A673 (cell line): ENCODE results near the gene ROR1. TPM values are rescaled to one million over a fixed set of nuclear protein-coding genes. Genes with fewer than 3 reads are reported as not detected.

Source experiments
- BruUV-seq: library from RNA; stranded (reverse); fragments of 400-500 nt; replicated peaks from 2 replicates; lab custom pipeline; 2021; lab: Mats Ljungman, UMichigan
- CTCF ChIA-PET: fragments of 300-600 bp; sonication (Branson Sonifier 250); formaldehyde crosslinking; loops from one replicate; lab custom pipeline; 2022; ENCODE audit warnings: antibody characterized with exemption; lab: Charles Lee
- POLR2A ChIA-PET: fragments of 300-600 bp; sonication (Branson Sonifier 250); formaldehyde crosslinking; loops from one replicate; lab custom pipeline; 2022; ENCODE audit warnings: antibody characterized with exemption; ENCODE audit not compliant: low non-redundant PET; lab: Charles Lee
- DNase-seq: peaks from one replicate; pipeline ENCODE4 v3.0.0-alpha.2; 2015; ENCODE audit warnings: low spot score
- H3K27ac ChIP-seq: fragments of 200-600 bp; sonication (generic); 2 replicates; pipeline ENCODE4 v1.5.1; 2016; ENCODE audit warnings: mixed run types, low read depth, mild to moderate bottlenecking, mixed read lengths, antibody characterized with exemption, low read length; ENCODE audit not compliant: poor library complexity, severe bottlenecking
- H3K27me3 ChIP-seq: fragments of 200-600 bp; sonication (generic); replicated peaks from 2 replicates; pipeline ENCODE4 v1.6.1; 2017; ENCODE audit warnings: mixed run types, low read depth, mild to moderate bottlenecking, mixed read lengths, antibody characterized with exemption, low read length; ENCODE audit not compliant: insufficient read depth, poor library complexity
- H3K36me3 ChIP-seq: fragments of 200-600 bp; sonication (generic); 2 replicates; pipeline ENCODE4 v1.6.1; 2016; ENCODE audit warnings: mixed run types, mild to moderate bottlenecking, mixed read lengths, antibody characterized with exemption, low read length; ENCODE audit not compliant: insufficient read depth, poor library complexity, severe bottlenecking
- H3K4me1 ChIP-seq: fragments of 200-600 bp; sonication (generic); 2 replicates; pipeline ENCODE4 v1.6.1; 2017; ENCODE audit warnings: mixed run types, mild to moderate bottlenecking, mixed read lengths, antibody characterized with exemption, low read length; ENCODE audit not compliant: insufficient read depth, poor library complexity, severe bottlenecking
- H3K4me3 ChIP-seq: fragments of 200-600 bp; sonication (generic); 2 replicates; pipeline ENCODE4 v1.5.1; 2016; ENCODE audit warnings: low read depth, mixed run types, mild to moderate bottlenecking, mixed read lengths, low read length; ENCODE audit not compliant: poor library complexity, severe bottlenecking
- H3K9me3 ChIP-seq: fragments of 200-600 bp; sonication (generic); 2 replicates; pipeline ENCODE4 v1.6.1; 2016; ENCODE audit warnings: mixed run types, low read depth, mild to moderate bottlenecking, mixed read lengths, antibody characterized with exemption, low read length; ENCODE audit not compliant: poor library complexity, severe bottlenecking
- CTCF ChIP-seq: fragments of 300-800, 200-600 bp; sonication (generic); conservative IDR thresholded peaks from 2 replicates; pipeline ENCODE4 v1.5.1; 2017; ENCODE audit warnings: low read depth, mild to moderate bottlenecking, antibody characterized with exemption, low read length, moderate library complexity, mixed read lengths
- EZH2 ChIP-seq: fragments of 200-600 bp; sonication (generic); IDR thresholded peaks from 2 replicates; pipeline ENCODE4 v1.6.1; 2017; ENCODE audit warnings: borderline replicate concordance, low read depth, mild to moderate bottlenecking, mixed read lengths, antibody characterized with exemption, low read length; ENCODE audit not compliant: poor library complexity, severe bottlenecking
- intact Hi-C: fragments of 100-400 bp; cut with micrococcal nuclease; formaldehyde crosslinking; loops from one replicate; pipeline ENCODE4 v1.10.0; 2022; ENCODE audit not compliant: unreplicated experiment
- total RNA-seq: library from RNA; stranded (reverse); gene quantifications from 2 replicates; pipeline ENCODE4 v1.2.3, GENCODE V29; 2021

Gene ROR1
- total RNA-seq, 1 experiment from 2014 or later = 7.4 TPM

GRCh38 chr1:63795455-63795854, 21.6 kb downstream of the ROR1 start:
- no peak overlapping the region for H3K27ac ChIP-seq
- BruUV-seq = no TSS peak
- ChIA-PET POLR2A (no interaction called here), CTCF (no interaction called here)
- no peaks in the 10 kb centered on the region for H3K27me3 ChIP-seq
- H3K36me3 ChIP-seq = no peaks in the 10 kb centered on the region
- intact Hi-C loops = no loop called here
- peaks cover 19% of the 10 kb centered on the region for H3K4me1 ChIP-seq
- no peak for TF ChIP-seq EZH2
- TF ChIP-seq CTCF = no peak
- no peak for DNase-seq
- no peaks in the 10 kb centered on the region for H3K9me3 ChIP-seq
- H3K4me3 ChIP-seq = no peak overlapping the region

- ChIA-PET CTCF (no interaction called here), POLR2A (no interaction called here)
- H3K27ac ChIP-seq = no peak overlapping the region
- DNase-seq = no peak
- intact Hi-C loops = no loop called here
- TF ChIP-seq EZH2 = no peak
- no peak for TF ChIP-seq CTCF
- no peak overlapping the region for H3K4me3 ChIP-seq
- no TSS peak for BruUV-seq
- peaks cover 11% of the 10 kb centered on the region for H3K4me1 ChIP-seq
- no peaks in the 10 kb centered on the region for H3K36me3 ChIP-seq
- H3K27me3 ChIP-seq = no peaks in the 10 kb centered on the region
- H3K9me3 ChIP-seq = no peaks in the 10 kb centered on the region
Observed at GRCh38 chr1:63797056-63797726, 23.4 kb downstream of the ROR1 start.

- no TSS peak for BruUV-seq
- no peaks in the 10 kb centered on the region for H3K27me3 ChIP-seq
- ChIA-PET CTCF (no interaction called here), POLR2A (no interaction called here)
- H3K27ac ChIP-seq = no peak overlapping the region
- H3K9me3 ChIP-seq = no peaks in the 10 kb centered on the region
- TF ChIP-seq EZH2 = no peak
- no peak for TF ChIP-seq CTCF
- no peak overlapping the region for H3K4me3 ChIP-seq
- no peaks in the 10 kb centered on the region for H3K36me3 ChIP-seq
- no peak for DNase-seq
- peaks cover 11% of the 10 kb centered on the region for H3K4me1 ChIP-seq
- intact Hi-C loops = no loop called here
Observed at GRCh38 chr1:63798284-63798683, 24.5 kb downstream of the ROR1 start.
